Activated CD8-positive, alpha-beta T cell treated with anti-CD3 and anti-CD28 coated beads, Interleukin-2, amount 10 ng/mL, durations not matched to agents 7 days and 5 days (primary cell): Measurements from ENCODE around the gene BEND3. TPM values are rescaled to one million over a fixed set of nuclear protein-coding genes. Genes with fewer than 3 reads are reported as not detected.
"Not testable (repeated sequence)": the region's sequence is repeated elsewhere in the genome, so short reads cannot be mapped to it uniquely, and the experiment has no call there.

Experiments
- ATAC-seq: fragments of 150-1000 bp; cut with Tn5 transposase; one replicate; pipeline ENCODE4 v1.10.0; 2021; ENCODE audit warnings: moderate library complexity
- CTCF ChIA-PET: fragments of 350-600 bp; sonication (Branson Sonifier 250); formaldehyde crosslinking; loops from one replicate; lab custom pipeline; 2021; ENCODE audit warnings: antibody characterized with exemption; lab: Charles Lee
- POLR2A ChIA-PET: fragments of 350-600 bp; sonication (Branson Sonifier 250); formaldehyde crosslinking; loops from one replicate; lab custom pipeline; 2021; ENCODE audit warnings: antibody characterized with exemption; lab: Charles Lee
- DNase-seq: peaks from one replicate; pipeline ENCODE4 v3.0.0-alpha.2; 2020
- H3K27ac Mint-ChIP-seq: one replicate; pipeline ENCODE4 v1.8.0; 2021; ENCODE audit warnings: mild to moderate bottlenecking, mixed read lengths
- H3K27me3 Mint-ChIP-seq: one replicate; pipeline ENCODE4 v1.8.0; 2021; ENCODE audit warnings: low read depth, mixed read lengths
- H3K36me3 Mint-ChIP-seq: one replicate; pipeline ENCODE4 v1.8.0; 2021; ENCODE audit warnings: low read depth, mixed read lengths
- H3K4me1 Mint-ChIP-seq: one replicate; pipeline ENCODE4 v1.8.0; 2021; ENCODE audit warnings: low read depth, mixed read lengths
- H3K4me3 Mint-ChIP-seq: one replicate; pipeline ENCODE4 v1.8.0; 2021; ENCODE audit warnings: mild to moderate bottlenecking, mixed read lengths
- H3K9me3 Mint-ChIP-seq: one replicate; pipeline ENCODE4 v1.8.0; 2022; ENCODE audit warnings: mixed read lengths; ENCODE audit not compliant: insufficient read depth
- total RNA-seq, 2 experiments: library from RNA; stranded (reverse); gene quantifications; one replicate each; pipeline ENCODE4 v1.2.3, GENCODE V29; 2021

BEND3 gene
- total RNA-seq, 2 experiments from 2014 or later = 3.6 to 3.8 TPM

GRCh38 chr6:107120404-107120803 is 5.1 kb upstream of the BEND3 start:
- ChIA-PET POLR2A (no interaction called here), CTCF (interaction anchor here (0.7 kb wide), 1 partner anchor 50 kb away, joined by 3 read pairs; no protein-coding TSS in a partner anchor)
- H3K27me3 Mint-ChIP-seq = peaks cover 13% of the 10 kb centered on the region
- no peaks in the 10 kb centered on the region for H3K36me3 Mint-ChIP-seq
- peaks cover 21% of the 10 kb centered on the region for H3K4me1 Mint-ChIP-seq
- H3K9me3 Mint-ChIP-seq = no peaks in the 10 kb centered on the region
- H3K27ac Mint-ChIP-seq = no peak overlapping the region
- no peak overlapping the region for H3K4me3 Mint-ChIP-seq
- DNase-seq (no peak), ATAC-seq (no peak)

GRCh38 chr6:107118976-107119375 is 3.7 kb upstream of the BEND3 start:
- ChIA-PET POLR2A (interaction anchor here (0.5 kb wide), 1 partner anchor 1917 kb away, joined by 3 read pairs; no protein-coding TSS in a partner anchor), CTCF (no interaction called here)
- Mint-ChIP-seq H3K27ac (no peak overlapping the region), H3K9me3 (no peaks in the 10 kb centered on the region), H3K36me3 (no peaks in the 10 kb centered on the region), H3K4me1 (peaks cover 13% of the 10 kb centered on the region), H3K27me3 (peaks cover 13% of the 10 kb centered on the region), H3K4me3 (no peak overlapping the region)
- DNase-seq (no peak), ATAC-seq (no peak)

GRCh38 chr6:107118540-107118939 is 3.2 kb upstream of the BEND3 start:
- CTCF ChIA-PET, DNase-seq, ATAC-seq, H3K36me3 Mint-ChIP-seq, H3K9me3 Mint-ChIP-seq, H3K27ac Mint-ChIP-seq, H3K4me3 Mint-ChIP-seq: not testable (repeated sequence)
- Mint-ChIP-seq H3K27me3 (peaks cover 13% of the 10 kb centered on the region), H3K4me1 (peaks cover 18% of the 10 kb centered on the region)
- POLR2A ChIA-PET = interaction anchor here (0.5 kb wide), 1 partner anchor 1918 kb away, joined by 3 read pairs; no protein-coding TSS in a partner anchor

- POLR2A ChIA-PET = no interaction called here
Observed at GRCh38 chr6:107116931-107117330, 1.6 kb upstream of the BEND3 start.

GRCh38 chr6:107116328-107116892 is 1.1 kb upstream of the BEND3 start:
- POLR2A ChIA-PET = no interaction called here
- Mint-ChIP-seq H3K27me3 (peaks cover 13% of the 10 kb centered on the region), H3K4me1 (peaks cover 20% of the 10 kb centered on the region), H3K4me3 (peak overlapping the region; percentile 74), H3K27ac (peak overlapping the region; percentile 25), H3K9me3 (no peaks in the 10 kb centered on the region), H3K36me3 (no peaks in the 10 kb centered on the region)
- no peak for ATAC-seq
- CTCF ChIA-PET = interaction anchor here (0.8 to 1.4 kb wide), 5 partner anchors 83 to 200 kb away, joined by 3 to 7 read pairs (median 5); partner anchors contain the start of gene MTRES1
- peak; percentile 41 for DNase-seq

More at GRCh38 chr6:107116931-107117330, 1.6 kb upstream of the BEND3 start:
- DNase-seq (no peak), ATAC-seq (no peak)
- peaks cover 20% of the 10 kb centered on the region for H3K4me1 Mint-ChIP-seq
- H3K27ac Mint-ChIP-seq = no peak overlapping the region
- CTCF ChIA-PET = interaction anchor here (0.8 to 1.2 kb wide), 2 partner anchors 83 to 199 kb away, joined by 3 to 5 read pairs; no protein-coding TSS in a partner anchor
- peak overlapping the region; percentile 74 for H3K4me3 Mint-ChIP-seq
- H3K36me3 Mint-ChIP-seq = no peaks in the 10 kb centered on the region
- no peaks in the 10 kb centered on the region for H3K9me3 Mint-ChIP-seq
- H3K27me3 Mint-ChIP-seq = peaks cover 13% of the 10 kb centered on the region

GRCh38 chr6:107115695-107116327 is 496 bp upstream of the BEND3 start:
- Mint-ChIP-seq H3K4me1 (peaks cover 20% of the 10 kb centered on the region), H3K27ac (peak overlapping the region; percentile 25), H3K9me3 (no peaks in the 10 kb centered on the region), H3K4me3 (peak overlapping the region; percentile 74), H3K36me3 (no peaks in the 10 kb centered on the region), H3K27me3 (peaks cover 13% of the 10 kb centered on the region)
- DNase-seq (peak; percentile 39), ATAC-seq (peak; percentile 16)
- ChIA-PET CTCF (interaction anchor here (0.8 to 1.4 kb wide), 6 partner anchors 8 to 200 kb away, joined by 3 to 7 read pairs (median 4); partner anchors contain the start of gene MTRES1), POLR2A (interaction anchor here (0.6 to 0.7 kb wide), 2 partner anchors 10 to 542 kb away, joined by 3 to 5 read pairs; no protein-coding TSS in a partner anchor)

- peak; percentile 79 for ATAC-seq
- H3K4me1 Mint-ChIP-seq = peaks cover 23% of the 10 kb centered on the region
- CTCF ChIA-PET = interaction anchor here (0.7 to 1.6 kb wide), 27 partner anchors 9 to 1742 kb away, joined by 3 to 12 read pairs (median 4); partner anchors contain the start of genes MTRES1 and PDSS2
- POLR2A ChIA-PET = interaction anchor here (0.6 to 0.7 kb wide), 2 partner anchors 10 to 53 kb away, joined by 3 read pairs; no protein-coding TSS in a partner anchor
- peaks cover 13% of the 10 kb centered on the region for H3K27me3 Mint-ChIP-seq
- DNase-seq = peak; percentile 70
- no peaks in the 10 kb centered on the region for H3K36me3 Mint-ChIP-seq
- peak overlapping the region; percentile 65 for H3K27ac Mint-ChIP-seq
- H3K9me3 Mint-ChIP-seq = no peaks in the 10 kb centered on the region
- peak overlapping the region; percentile 74 for H3K4me3 Mint-ChIP-seq
Observed at GRCh38 chr6:107114213-107114925, 946 bp downstream of the BEND3 start.

- Mint-ChIP-seq H3K9me3 (no peaks in the 10 kb centered on the region), H3K36me3 (no peaks in the 10 kb centered on the region), H3K4me1 (peaks cover 10% of the 10 kb centered on the region), H3K27me3 (no peaks in the 10 kb centered on the region), H3K4me3 (no peak overlapping the region), H3K27ac (no peak overlapping the region)
- ChIA-PET CTCF (interaction anchor here (0.6 kb wide), 1 partner anchor 784 kb away, joined by 3 read pairs; no protein-coding TSS in a partner anchor), POLR2A (no interaction called here)
- ATAC-seq (no peak), DNase-seq (no peak)
Observed at GRCh38 chr6:107110200-107110599, 5.1 kb downstream of the BEND3 start.

- H3K36me3 Mint-ChIP-seq = no peaks in the 10 kb centered on the region
- no peak overlapping the region for H3K27ac Mint-ChIP-seq
- ChIA-PET CTCF (no interaction called here), POLR2A (interaction anchor here (0.6 to 0.7 kb wide), 2 partner anchors 529 to 1130 kb away, joined by 3 read pairs; no protein-coding TSS in a partner anchor)
- H3K27me3 Mint-ChIP-seq = no peaks in the 10 kb centered on the region
- ATAC-seq (no peak), DNase-seq (no peak)
- no peaks in the 10 kb centered on the region for H3K9me3 Mint-ChIP-seq
- H3K4me3 Mint-ChIP-seq = no peak overlapping the region
- peaks cover 4% of the 10 kb centered on the region for H3K4me1 Mint-ChIP-seq
Observed at GRCh38 chr6:107108201-107108890, 7.0 kb downstream of the BEND3 start.

GRCh38 chr6:107107791-107108190 is 7.5 kb downstream of the BEND3 start:
- H3K27ac Mint-ChIP-seq = no peak overlapping the region
- H3K4me1 Mint-ChIP-seq = peaks cover 3% of the 10 kb centered on the region
- DNase-seq (no peak), ATAC-seq (no peak)
- no peaks in the 10 kb centered on the region for H3K36me3 Mint-ChIP-seq
- no peak overlapping the region for H3K4me3 Mint-ChIP-seq
- H3K9me3 Mint-ChIP-seq = no peaks in the 10 kb centered on the region
- H3K27me3 Mint-ChIP-seq = no peaks in the 10 kb centered on the region
- ChIA-PET CTCF (no interaction called here), POLR2A (interaction anchor here (0.6 to 0.7 kb wide), 2 partner anchors 530 to 1130 kb away, joined by 3 read pairs; no protein-coding TSS in a partner anchor)

- no peak for DNase-seq
- H3K9me3 Mint-ChIP-seq = no peaks in the 10 kb centered on the region
- H3K36me3 Mint-ChIP-seq = no peaks in the 10 kb centered on the region
- H3K27ac Mint-ChIP-seq = no peak overlapping the region
- POLR2A ChIA-PET = interaction anchor here (0.7 kb wide), 1 partner anchor 9 kb away, joined by 5 read pairs; the partner anchor contains the start of gene BEND3
- H3K27me3 Mint-ChIP-seq = no peaks in the 10 kb centered on the region
- no peak for ATAC-seq
- H3K4me1 Mint-ChIP-seq = peaks cover 3% of the 10 kb centered on the region
- CTCF ChIA-PET = no interaction called here
- H3K4me3 Mint-ChIP-seq = no peak overlapping the region
Observed at GRCh38 chr6:107106165-107106564, 9.2 kb downstream of the BEND3 start.
